Measurements from ENCODE around the gene PTH2. TPM values are rescaled to one million over a fixed set of nuclear protein-coding genes. Genes with fewer than 3 reads are reported as not detected.

PTH2 gene
- total RNA-seq, 1 experiment from 2014 or later: not detected

GRCh38 chr19:49448432-49448786, 25.2 kb upstream of the PTH2 start:
- no peaks in the 10 kb centered on the region for H3K9me2 ChIP-seq (ENCODE audit: insufficient read depth)
- peaks cover 33% of the 10 kb centered on the region for H3K79me2 ChIP-seq (ENCODE audit: low read depth)
- no peak overlapping the region for H3K4me3 ChIP-seq
- H3F3A ChIP-seq (ENCODE audit: insufficient read depth, low read depth): peaks cover 56% of the 10 kb centered on the region
- TF ChIP-seq CTCF (conservative IDR thresholded peaks at IDR 0.05) (no peak), EZH2 (IDR thresholded peaks at IDR 0.05; ENCODE audit: low read depth) (no peak)
- no peak overlapping the region for H2AFZ ChIP-seq
- ChIA-PET CTCF (no interaction called here), POLR2A (ENCODE audit: unreplicated experiment) (no interaction called here)
- H3K9me3 ChIP-seq (ENCODE audit: insufficient read depth, low read depth): no peaks in the 10 kb centered on the region
- intact Hi-C loops (cut with micrococcal nuclease; ENCODE audit: unreplicated experiment): loop anchor here (10.0 kb wide), 1 partner anchor 184 kb away; no protein-coding TSS in a partner anchor
- no peaks in the 10 kb centered on the region for H4K20me1 ChIP-seq (ENCODE audit: insufficient read depth)
- DNase-seq: no peak
- H3K27ac ChIP-seq: no peak overlapping the region
- no TSS peak for BruUV-seq (replicated peaks)
- H3K36me3 ChIP-seq (ENCODE audit: low read depth): peaks cover 7% of the 10 kb centered on the region; the same call in 1 of the 2 replicates
- no peaks in the 10 kb centered on the region for H3K27me3 ChIP-seq (ENCODE audit: insufficient read depth, low read depth)
- peaks cover 13% of the 10 kb centered on the region for H3K4me1 ChIP-seq (replicated peaks; ENCODE audit: insufficient read depth)
- H3K4me2 ChIP-seq: no peak overlapping the region

GRCh38 chr19:49447485-49448431, 24.5 kb upstream of the PTH2 start:
- Histone ChIP-seq H3F3A (ENCODE audit: insufficient read depth, low read depth) (peaks cover 55% of the 10 kb centered on the region), H3K4me1 (replicated peaks; ENCODE audit: insufficient read depth) (peaks cover 13% of the 10 kb centered on the region), H3K36me3 (ENCODE audit: low read depth) (peaks cover 7% of the 10 kb centered on the region; the same call in 1 of the 2 replicates), H3K27ac (no peak overlapping the region), H3K4me2 (no peak overlapping the region), H3K4me3 (no peak overlapping the region), H4K20me1 (ENCODE audit: insufficient read depth) (no peaks in the 10 kb centered on the region), H3K27me3 (ENCODE audit: insufficient read depth, low read depth) (no peaks in the 10 kb centered on the region), H3K79me2 (ENCODE audit: low read depth) (peaks cover 33% of the 10 kb centered on the region), H3K9me3 (ENCODE audit: insufficient read depth, low read depth) (no peaks in the 10 kb centered on the region), H2AFZ (no peak overlapping the region), H3K9me2 (ENCODE audit: insufficient read depth) (no peaks in the 10 kb centered on the region)
- CTCF ChIA-PET: no interaction called here
- POLR2A ChIA-PET (ENCODE audit: unreplicated experiment): no interaction called here
- BruUV-seq (replicated peaks): no TSS peak
- peak in 1 of 2 experiments; percentile 33 for DNase-seq
- intact Hi-C loops (cut with micrococcal nuclease; ENCODE audit: unreplicated experiment): loop anchor here (10.0 kb wide), 1 partner anchor 183 kb away; no protein-coding TSS in a partner anchor
- TF ChIP-seq EZH2 (IDR thresholded peaks at IDR 0.05; ENCODE audit: low read depth): no peak
- TF ChIP-seq CTCF (conservative IDR thresholded peaks at IDR 0.05): no peak

GRCh38 chr19:49445997-49446396, 22.8 kb upstream of the PTH2 start:
- intact Hi-C loops (cut with micrococcal nuclease; ENCODE audit: unreplicated experiment): loop anchor here (10.0 kb wide), 1 partner anchor 181 kb away; no protein-coding TSS in a partner anchor
- BruUV-seq (replicated peaks): no TSS peak
- Histone ChIP-seq H4K20me1 (ENCODE audit: insufficient read depth) (no peaks in the 10 kb centered on the region), H3K79me2 (ENCODE audit: low read depth) (peaks cover 28% of the 10 kb centered on the region), H3F3A (ENCODE audit: insufficient read depth, low read depth) (peaks cover 56% of the 10 kb centered on the region), H3K9me3 (ENCODE audit: insufficient read depth, low read depth) (no peaks in the 10 kb centered on the region), H3K4me3 (no peak overlapping the region), H3K4me2 (no peak overlapping the region), H3K27me3 (ENCODE audit: insufficient read depth, low read depth) (peaks cover 1% of the 10 kb centered on the region; the same call in 1 of the 2 replicates), H3K36me3 (ENCODE audit: low read depth) (peaks cover 7% of the 10 kb centered on the region; the same call in 1 of the 2 replicates), H2AFZ (no peak overlapping the region), H3K27ac (no peak overlapping the region), H3K4me1 (replicated peaks; ENCODE audit: insufficient read depth) (peaks cover 16% of the 10 kb centered on the region), H3K9me2 (ENCODE audit: insufficient read depth) (no peaks in the 10 kb centered on the region)
- ChIA-PET POLR2A (ENCODE audit: unreplicated experiment) (no interaction called here), CTCF (no interaction called here)
- DNase-seq: no peak
- no peak for TF ChIP-seq CTCF (conservative IDR thresholded peaks at IDR 0.05)
- TF ChIP-seq EZH2 (IDR thresholded peaks at IDR 0.05; ENCODE audit: low read depth): no peak
